HTERT RPE-1 (cell line): ENCODE measurements around the gene DNM2.
"Not testable (repeated sequence)": the region's sequence is repeated elsewhere in the genome, so short reads cannot be mapped to it uniquely, and the experiment has no call there.

ENCODE experiments used
- in situ Hi-C: fragments of 300-500 bp; cut with MboI; formaldehyde crosslinking; loops from 4 replicates; pipeline ENCODE4 v1.14.3; 2020; ENCODE audit warnings: low sequenced_read_pairs

The DNM2 gene

GRCh38 chr19:10858204-10858828 lies 140.4 kb downstream of the DNM2 start:
- in situ Hi-C loops, result no loop called here

GRCh38 chr19:10861103-10861651 lies 143.3 kb downstream of the DNM2 start:
- in situ Hi-C loops, result no loop called here

GRCh38 chr19:10862561-10863106 lies 144.8 kb downstream of the DNM2 start:
- in situ Hi-C loops, result no loop called here

GRCh38 chr19:10863107-10863717 lies 145.3 kb downstream of the DNM2 start:
- in situ Hi-C loops, result no loop called here

GRCh38 chr19:10864538-10864899 lies 146.6 kb downstream of the DNM2 start:
- in situ Hi-C loops, result no loop called here

- in situ Hi-C loops, result no loop called here
Measured at GRCh38 chr19:10866495-10866894, 148.6 kb downstream of the DNM2 start.

GRCh38 chr19:10868872-10869547 lies 151.1 kb downstream of the DNM2 start:
- in situ Hi-C loops, result no loop called here

- in situ Hi-C loops, result not testable (repeated sequence)
Measured at GRCh38 chr19:10869872-10870311, 152.0 kb downstream of the DNM2 start.

- in situ Hi-C loops, result no loop called here
Measured at GRCh38 chr19:10870501-10870954, 152.6 kb downstream of the DNM2 start.

GRCh38 chr19:10870955-10871603 lies 153.2 kb downstream of the DNM2 start, which contains the start of gene CARM1:
Gene CARM1, plus strand, starts transcription at chr19:10871553. Its CDS starts 150 bp downstream, at chr19:10871703.
- in situ Hi-C loops, result no loop called here

GRCh38 chr19:10871711-10872545 lies 154.0 kb downstream of the DNM2 start:
- in situ Hi-C loops, result no loop called here

- in situ Hi-C loops, result no loop called here
Measured at GRCh38 chr19:10872546-10873107, 154.7 kb downstream of the DNM2 start.

GRCh38 chr19:10874024-10874423 lies 156.1 kb downstream of the DNM2 start:
- in situ Hi-C loops, result no loop called here

- in situ Hi-C loops, result no loop called here
Measured at GRCh38 chr19:10876459-10877240, 158.8 kb downstream of the DNM2 start.

- in situ Hi-C loops, result not testable (repeated sequence)
Measured at GRCh38 chr19:10877608-10878007, 159.7 kb downstream of the DNM2 start.

GRCh38 chr19:10878253-10878652 lies 160.4 kb downstream of the DNM2 start:
- in situ Hi-C loops, result no loop called here
